ENCODE measurements around the gene STARD7.
A peak's percentile ranks its signal among the peaks of the same experiment; 100 is the strongest.
"Not testable (repeated sequence)": the region's sequence is repeated elsewhere in the genome, so short reads cannot be mapped to it uniquely, and the experiment has no call there.

The STARD7 gene, protein sequence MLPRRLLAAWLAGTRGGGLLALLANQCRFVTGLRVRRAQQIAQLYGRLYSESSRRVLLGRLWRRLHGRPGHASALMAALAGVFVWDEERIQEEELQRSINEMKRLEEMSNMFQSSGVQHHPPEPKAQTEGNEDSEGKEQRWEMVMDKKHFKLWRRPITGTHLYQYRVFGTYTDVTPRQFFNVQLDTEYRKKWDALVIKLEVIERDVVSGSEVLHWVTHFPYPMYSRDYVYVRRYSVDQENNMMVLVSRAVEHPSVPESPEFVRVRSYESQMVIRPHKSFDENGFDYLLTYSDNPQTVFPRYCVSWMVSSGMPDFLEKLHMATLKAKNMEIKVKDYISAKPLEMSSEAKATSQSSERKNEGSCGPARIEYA

DNA sequence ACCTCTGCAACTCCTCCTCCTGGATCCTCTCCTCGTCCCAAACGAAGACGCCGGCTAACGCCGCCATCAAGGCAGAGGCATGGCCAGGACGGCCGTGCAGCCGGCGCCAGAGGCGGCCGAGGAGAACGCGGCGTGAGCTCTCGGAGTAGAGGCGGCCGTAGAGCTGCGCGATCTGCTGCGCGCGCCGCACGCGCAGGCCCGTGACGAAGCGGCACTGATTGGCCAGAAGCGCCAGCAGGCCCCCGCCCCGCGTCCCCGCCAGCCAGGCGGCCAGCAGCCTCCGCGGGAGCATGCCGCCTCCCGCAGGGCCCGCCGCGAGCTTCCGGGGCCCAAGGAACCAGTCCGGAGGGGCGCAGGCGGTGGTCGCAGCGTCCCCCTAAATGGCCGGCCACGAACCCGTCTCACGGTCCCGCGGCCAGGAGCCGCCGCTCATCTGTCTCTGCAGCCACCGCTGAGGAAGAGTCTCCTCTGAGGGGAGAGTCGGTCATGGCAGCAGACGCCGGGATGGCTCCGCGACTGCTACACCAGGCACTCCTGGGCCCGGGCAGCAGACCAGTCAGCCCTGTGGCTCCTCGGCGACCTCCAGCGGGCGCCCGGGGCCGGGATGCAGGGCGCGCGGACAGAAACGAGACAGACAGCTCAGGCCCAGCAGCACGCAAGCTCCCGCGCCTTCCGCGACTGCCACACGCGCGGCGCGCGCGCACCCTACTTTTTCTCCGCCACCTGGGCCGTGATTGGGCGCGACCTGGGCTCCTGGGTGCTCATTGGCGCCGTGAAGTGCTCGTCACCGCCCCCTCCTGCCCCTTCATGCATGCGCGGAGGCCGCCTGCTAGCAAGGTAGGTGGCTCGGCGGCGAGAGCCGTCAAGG lies at the start of gene STARD7:
Gene STARD7, minus strand, starts transcription at position 685 of the 868 bp plus-strand sequence. Its CDS starts 393 bp downstream, at position 292.
- TF ChIP-seq, protein P1, sequence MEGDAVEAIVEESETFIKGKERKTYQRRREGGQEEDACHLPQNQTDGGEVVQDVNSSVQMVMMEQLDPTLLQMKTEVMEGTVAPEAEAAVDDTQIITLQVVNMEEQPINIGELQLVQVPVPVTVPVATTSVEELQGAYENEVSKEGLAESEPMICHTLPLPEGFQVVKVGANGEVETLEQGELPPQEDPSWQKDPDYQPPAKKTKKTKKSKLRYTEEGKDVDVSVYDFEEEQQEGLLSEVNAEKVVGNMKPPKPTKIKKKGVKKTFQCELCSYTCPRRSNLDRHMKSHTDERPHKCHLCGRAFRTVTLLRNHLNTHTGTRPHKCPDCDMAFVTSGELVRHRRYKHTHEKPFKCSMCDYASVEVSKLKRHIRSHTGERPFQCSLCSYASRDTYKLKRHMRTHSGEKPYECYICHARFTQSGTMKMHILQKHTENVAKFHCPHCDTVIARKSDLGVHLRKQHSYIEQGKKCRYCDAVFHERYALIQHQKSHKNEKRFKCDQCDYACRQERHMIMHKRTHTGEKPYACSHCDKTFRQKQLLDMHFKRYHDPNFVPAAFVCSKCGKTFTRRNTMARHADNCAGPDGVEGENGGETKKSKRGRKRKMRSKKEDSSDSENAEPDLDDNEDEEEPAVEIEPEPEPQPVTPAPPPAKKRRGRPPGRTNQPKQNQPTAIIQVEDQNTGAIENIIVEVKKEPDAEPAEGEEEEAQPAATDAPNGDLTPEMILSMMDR (IDR thresholded peaks at IDR 0.05; ENCODE audit: low read depth, low read length), result no peak
- peak within 1 kb of the TSS; percentile 85 for H3K4me3 ChIP-seq (ENCODE audit: low read depth, low read length)

DNA sequence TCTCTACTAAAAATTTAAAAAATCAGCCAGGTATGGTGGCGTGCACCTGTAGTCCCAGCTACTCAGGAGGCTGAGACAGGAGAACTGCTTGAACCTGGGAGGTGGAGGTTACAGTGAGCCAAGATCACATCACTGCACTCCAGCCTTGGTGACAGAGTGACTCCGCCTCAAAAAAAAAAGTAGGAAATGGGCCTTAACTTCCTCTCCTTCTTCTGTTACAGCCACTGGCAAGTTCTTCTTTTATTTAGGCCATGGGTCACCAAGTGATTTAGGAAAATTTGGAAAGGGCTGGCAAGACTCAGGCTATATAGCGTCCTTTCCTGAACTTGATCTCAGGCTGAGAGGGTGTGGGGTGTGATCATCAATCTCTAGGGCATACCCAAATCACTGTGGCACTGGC lies 49.1 kb upstream of the STARD7 start:
- H3K4me3 ChIP-seq (ENCODE audit: low read depth, low read length), result not testable (repeated sequence)

DNA sequence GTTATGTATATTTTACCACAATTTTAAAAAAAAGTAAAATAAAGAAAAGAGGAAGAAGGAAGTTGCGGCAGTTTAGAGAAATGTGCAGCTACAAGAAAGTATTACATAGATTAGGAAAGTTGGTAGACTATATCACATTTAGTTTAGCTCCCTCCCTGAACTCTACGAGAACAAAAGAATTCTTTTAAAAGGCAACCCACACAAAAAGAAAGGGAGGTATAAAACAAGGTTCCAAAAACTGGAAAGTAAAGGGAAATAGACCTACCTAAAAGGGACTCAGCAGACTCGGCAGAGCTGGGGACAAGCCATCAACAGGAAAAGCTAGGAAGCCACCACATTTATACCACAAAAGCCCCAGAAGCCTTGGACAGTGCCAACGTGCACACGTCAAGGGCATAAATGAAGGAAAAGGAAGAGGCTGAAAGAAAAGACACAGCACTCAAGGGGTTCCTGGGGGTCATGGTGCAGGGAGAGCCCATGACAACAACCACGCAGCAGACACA lies 48.0 kb upstream of the STARD7 start:
- H3K4me3 ChIP-seq (ENCODE audit: low read depth, low read length), result no peak overlapping the region
- TF ChIP-seq, protein P1 (IDR thresholded peaks at IDR 0.05; ENCODE audit: low read depth, low read length), result no peak

DNA sequence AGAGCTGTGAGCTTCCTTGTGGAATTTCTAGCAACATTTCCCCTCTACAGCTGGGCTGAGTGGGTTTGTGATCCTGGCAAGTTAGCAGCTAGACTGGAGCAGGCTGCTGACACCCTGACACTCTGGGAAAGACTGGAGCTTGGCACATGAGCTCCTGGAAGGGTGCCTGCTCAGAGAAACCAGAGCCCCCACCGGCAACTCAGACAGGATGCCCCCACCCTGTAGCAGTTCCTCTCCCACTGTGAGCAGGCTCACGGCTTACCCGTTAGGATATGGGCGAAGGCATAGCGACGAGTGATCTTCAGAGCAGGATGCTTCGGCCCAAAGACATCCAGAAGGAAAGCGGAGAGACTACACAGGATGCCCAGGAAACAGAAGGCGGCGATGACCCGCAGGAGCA lies 45.9 kb upstream of the STARD7 start:
- TF ChIP-seq, protein P1 (IDR thresholded peaks at IDR 0.05; ENCODE audit: low read depth, low read length), result no peak
- H3K4me3 ChIP-seq (ENCODE audit: low read depth, low read length), result no peak overlapping the region

DNA sequence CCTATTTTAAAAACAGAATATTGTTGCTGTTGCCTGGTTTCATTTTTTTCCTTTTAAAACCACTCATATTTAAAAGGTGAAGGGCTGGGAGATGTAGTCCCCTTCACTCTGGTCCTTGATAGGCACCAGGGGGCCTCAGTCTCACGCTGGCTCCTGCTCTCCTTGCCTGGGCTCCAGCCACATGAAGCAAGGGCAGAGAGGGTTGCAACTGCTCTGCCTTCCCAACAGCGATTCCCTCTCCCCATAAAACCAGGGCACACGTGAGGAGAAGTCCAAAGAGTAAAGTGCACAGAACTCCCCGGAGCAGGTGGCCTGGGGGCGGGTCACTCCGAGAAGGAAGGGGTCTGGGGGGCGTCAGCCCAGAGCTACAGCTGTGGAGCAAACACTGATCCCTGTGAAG lies 44.4 kb upstream of the STARD7 start:
- TF ChIP-seq, protein P1 (IDR thresholded peaks at IDR 0.05; ENCODE audit: low read depth, low read length), result no peak
- no peak overlapping the region for H3K4me3 ChIP-seq (ENCODE audit: low read depth, low read length)

DNA sequence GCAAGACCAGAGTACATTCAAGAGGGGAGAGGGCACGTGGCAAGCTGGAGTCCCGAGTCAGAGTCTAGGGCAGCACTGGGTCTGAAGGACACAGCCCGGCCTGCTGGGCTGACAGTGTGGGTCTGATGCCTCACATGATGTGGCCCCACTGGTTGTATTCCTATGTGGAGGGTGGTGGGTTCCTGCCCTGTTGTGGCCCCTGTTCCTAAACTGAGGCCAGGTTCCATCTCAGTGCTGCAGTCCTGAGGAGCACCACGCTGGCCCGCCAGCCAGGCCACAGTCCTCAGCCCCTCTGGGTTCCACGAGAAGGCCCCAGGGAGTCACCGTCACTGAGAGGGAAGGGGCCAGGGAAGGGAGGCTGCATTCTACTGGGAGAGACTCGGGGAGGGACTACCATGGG lies 43.9 kb upstream of the STARD7 start:
- no peak overlapping the region for H3K4me3 ChIP-seq (ENCODE audit: low read depth, low read length)
- TF ChIP-seq, protein P1 (IDR thresholded peaks at IDR 0.05; ENCODE audit: low read depth, low read length), result no peak

DNA sequence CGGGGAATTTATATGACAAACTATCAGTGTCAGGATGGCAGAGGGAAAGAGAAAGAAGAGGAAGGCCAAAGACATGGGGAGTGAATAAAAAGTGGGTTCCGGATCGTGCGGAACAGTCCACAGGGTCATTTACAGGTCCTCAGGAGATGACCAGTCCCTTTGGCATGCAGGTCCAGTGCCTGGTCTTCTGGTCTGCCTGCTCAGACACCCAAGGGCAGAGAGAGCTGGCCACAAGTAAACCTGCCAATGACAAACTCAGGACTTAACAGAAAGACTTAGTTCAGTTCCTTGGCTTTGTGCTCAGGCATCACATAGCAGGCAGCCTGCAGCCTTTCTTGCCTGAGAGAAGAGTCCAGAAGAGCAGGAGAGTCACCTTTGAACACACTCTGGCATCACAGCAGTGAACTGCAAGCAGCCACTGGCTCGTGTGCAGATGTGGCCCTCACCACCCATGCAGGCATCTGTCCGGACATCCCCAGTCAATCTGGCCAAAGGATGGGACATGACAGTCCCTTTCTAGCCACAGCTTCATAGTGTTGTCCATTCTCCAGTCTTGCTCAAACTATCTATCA lies 43.2 kb upstream of the STARD7 start:
- H3K4me3 ChIP-seq (ENCODE audit: low read depth, low read length), result no peak overlapping the region
- TF ChIP-seq, protein P1 (IDR thresholded peaks at IDR 0.05; ENCODE audit: low read depth, low read length), result no peak
